Naive thymus-derived CD8-positive, alpha-beta T cell (primary cell): ENCODE results near the gene KIF26B. TPM values are rescaled to one million over a fixed set of nuclear protein-coding genes. Genes with fewer than 3 reads are reported as not detected.

Source experiments
- ATAC-seq, 2 donors: fragments of 150-1000 bp; cut with Tn5 transposase in 1 of 2; sonication (Bioruptor Pico), chemical (Tn5 transposase) in 1 of 2; 1 replicate in 1 of 2; 2 replicates in 1 of 2; pipeline ENCODE4 v1.10.0; 2021; ENCODE audit warnings: mild to moderate bottlenecking in 2 of 2, moderate library complexity in 2 of 2
- POLR2A ChIA-PET: fragments of 350-600 bp; sonication (Branson Sonifier 250); formaldehyde crosslinking; loops from one replicate; lab custom pipeline; 2021; ENCODE audit warnings: antibody characterized with exemption; lab: Charles Lee
- DNase-seq, 10 donors: peaks; one replicate each; pipeline versions ENCODE4 v3.0.0 to v3.0.0-alpha.2; 2020 to 2022
- H3K27ac Mint-ChIP-seq, 10 donors: one replicate each; pipeline ENCODE4 v1.8.0; 2020 to 2022; ENCODE audit warnings: mild to moderate bottlenecking in 10 of 10, mixed read lengths in 10 of 10, moderate library complexity in 4 of 10, inconsistent platforms in 1 of 10
- H3K27me3 Mint-ChIP-seq, 5 donors: one replicate each; pipeline ENCODE4 v1.8.0; 2021 to 2022; ENCODE audit warnings: mixed read lengths in 5 of 5
- H3K36me3 Mint-ChIP-seq, 3 donors: one replicate each; pipeline ENCODE4 v1.8.0; 2020 to 2022; ENCODE audit warnings: mixed read lengths in 3 of 3, mild to moderate bottlenecking in 2 of 3, inconsistent platforms in 1 of 3
- H3K4me1 Mint-ChIP-seq, 4 donors: one replicate each; pipeline ENCODE4 v1.8.0; 2021 to 2022; ENCODE audit warnings: mixed read lengths in 4 of 4
- H3K4me3 Mint-ChIP-seq, 10 donors: one replicate each; pipeline ENCODE4 v1.8.0; 2020 to 2022; ENCODE audit warnings: mild to moderate bottlenecking in 10 of 10, mixed read lengths in 10 of 10, moderate library complexity in 6 of 10, inconsistent platforms in 1 of 10
- H3K9me3 Mint-ChIP-seq, 9 donors: one replicate each; pipeline ENCODE4 v1.8.0; 2020 to 2022; ENCODE audit warnings: mixed read lengths in 9 of 9, mild to moderate bottlenecking in 3 of 9, inconsistent platforms in 1 of 9, moderate library complexity in 1 of 9
- polyA plus RNA-seq, 3 donors: library from polyadenylated mRNA; unstranded; fragments of 300-500 nt; fragmentation: Illumina TruSeq; gene quantifications; one replicate each; pipeline ENCODE4 v1.2.3, GENCODE V29; 2021
- total RNA-seq, 8 experiments: library from RNA in 2 of 8; stranded (reverse) in 2 of 8; gene quantifications; one replicate each; pipeline ENCODE4 v1.2.3 and lab custom pipeline; 2021 to 2026

Gene KIF26B
- total and polyA plus RNA-seq, 5 experiments from 2014 or later: 0.08 to 0.16 TPM; not detected in 3

DNA sequence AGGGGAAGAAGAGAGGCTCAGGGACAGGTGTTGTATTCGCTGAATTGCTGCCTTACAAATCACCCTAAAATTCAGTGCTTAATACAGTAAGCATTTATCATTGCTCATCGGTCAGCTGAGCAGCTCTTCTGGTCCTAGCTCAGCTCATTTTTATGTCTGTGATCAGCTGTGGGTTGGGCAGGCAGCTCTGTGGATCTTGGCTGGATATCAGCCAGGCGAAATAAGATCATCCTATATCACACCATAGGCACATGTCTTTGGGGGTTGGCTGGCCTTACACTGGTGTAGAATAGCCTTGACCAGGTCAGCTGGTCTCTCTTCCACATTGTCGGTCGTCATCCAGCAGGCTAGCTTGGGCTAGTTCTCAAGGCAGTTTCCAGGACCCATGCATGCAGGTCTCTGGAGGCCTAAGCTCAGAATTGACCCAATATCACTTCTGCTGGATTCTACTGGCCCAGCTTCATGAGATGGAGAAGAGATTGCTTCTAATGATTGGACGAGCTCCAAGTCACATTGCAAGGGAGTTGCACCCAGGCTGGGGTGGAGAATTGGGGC lies 448.6 kb downstream of the KIF26B start:
- no peak overlapping the region for H3K4me3 Mint-ChIP-seq

DNA sequence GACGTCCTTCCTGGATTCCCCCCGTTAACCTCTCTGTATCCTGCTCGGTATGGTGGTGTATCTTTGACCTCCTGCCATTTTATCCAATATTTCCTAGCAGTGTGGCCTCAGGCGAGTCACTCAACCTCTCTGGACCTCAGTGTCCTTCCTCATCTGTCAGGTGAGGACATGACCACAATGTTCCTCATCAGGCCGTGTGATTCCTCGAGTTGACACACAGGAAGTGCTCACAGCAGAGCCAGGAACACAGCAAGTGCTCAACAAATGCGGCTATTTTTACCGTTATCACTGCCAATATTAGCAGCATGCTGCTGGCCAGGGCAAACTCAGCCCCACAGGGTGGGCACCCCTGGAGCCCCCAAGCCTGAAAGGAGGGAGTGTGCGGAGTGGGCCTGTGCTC lies 450.2 kb downstream of the KIF26B start:
- no peak for ATAC-seq
- Mint-ChIP-seq H3K27me3 (peaks cover 3 to 12% (median 6%) of the 10 kb centered on the region in 5 donors), H3K4me1 (peaks cover 0 to 4% (median 2%) of the 10 kb centered on the region in 4 donors), H3K9me3 (no peaks in the 10 kb centered on the region), H3K36me3 (no peaks in the 10 kb centered on the region), H3K27ac (no peak overlapping the region), H3K4me3 (no peak overlapping the region)
- no peak for DNase-seq
- POLR2A ChIA-PET: no interaction called here

More for the DNA sequence above, 448.6 kb downstream of the KIF26B start:
- Mint-ChIP-seq H3K9me3 (no peaks in the 10 kb centered on the region), H3K27ac (no peak overlapping the region), H3K27me3 (peaks cover 3 to 12% (median 6%) of the 10 kb centered on the region in 5 donors), H3K4me1 (peaks cover 0 to 4% (median 2%) of the 10 kb centered on the region in 4 donors), H3K36me3 (no peaks in the 10 kb centered on the region)
- ATAC-seq (no peak), DNase-seq (no peak)
- POLR2A ChIA-PET: no interaction called here

DNA sequence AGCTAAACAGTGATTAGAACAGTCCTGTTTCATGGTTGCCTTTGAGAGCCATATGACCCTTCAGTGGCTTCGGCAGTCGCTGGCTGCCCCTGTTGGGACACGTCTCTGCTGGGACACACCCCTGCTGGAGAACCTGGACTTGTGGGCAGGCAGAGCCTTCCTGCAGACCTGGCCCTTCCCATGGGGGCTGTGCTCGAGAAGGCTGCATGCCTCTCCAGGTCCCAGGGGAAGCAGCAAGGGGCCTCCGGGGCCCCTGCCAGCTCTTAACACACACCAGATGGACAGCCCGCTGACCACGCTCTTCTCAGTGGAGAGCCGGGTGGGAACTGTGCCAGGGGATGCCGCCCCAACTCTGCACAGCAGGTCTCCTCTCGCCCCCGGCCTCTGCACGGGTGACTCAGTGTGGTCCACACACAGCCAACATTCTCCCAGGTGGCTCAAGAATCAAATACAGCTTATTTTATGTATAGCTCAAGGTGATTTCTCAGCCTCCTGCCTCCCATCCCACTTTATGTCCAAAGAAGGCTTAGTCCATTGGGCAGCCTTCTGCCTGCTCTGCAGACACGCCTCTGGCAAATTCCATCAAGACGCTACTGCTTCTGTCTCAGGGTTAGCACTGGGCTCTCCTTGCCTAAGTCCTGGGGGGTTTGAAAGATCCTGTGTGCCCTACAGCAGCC lies 450.8 kb downstream of the KIF26B start:
- peaks cover 3 to 12% (median 6%) of the 10 kb centered on the region in 5 donors for H3K27me3 Mint-ChIP-seq
- H3K4me3 Mint-ChIP-seq: no peak overlapping the region
- H3K4me1 Mint-ChIP-seq: peaks cover 0 to 4% (median 2%) of the 10 kb centered on the region in 4 donors
- no peak overlapping the region for H3K27ac Mint-ChIP-seq
- ATAC-seq (no peak), DNase-seq (no peak)
- H3K36me3 Mint-ChIP-seq: no peaks in the 10 kb centered on the region
- POLR2A ChIA-PET: no interaction called here
- no peaks in the 10 kb centered on the region for H3K9me3 Mint-ChIP-seq

DNA sequence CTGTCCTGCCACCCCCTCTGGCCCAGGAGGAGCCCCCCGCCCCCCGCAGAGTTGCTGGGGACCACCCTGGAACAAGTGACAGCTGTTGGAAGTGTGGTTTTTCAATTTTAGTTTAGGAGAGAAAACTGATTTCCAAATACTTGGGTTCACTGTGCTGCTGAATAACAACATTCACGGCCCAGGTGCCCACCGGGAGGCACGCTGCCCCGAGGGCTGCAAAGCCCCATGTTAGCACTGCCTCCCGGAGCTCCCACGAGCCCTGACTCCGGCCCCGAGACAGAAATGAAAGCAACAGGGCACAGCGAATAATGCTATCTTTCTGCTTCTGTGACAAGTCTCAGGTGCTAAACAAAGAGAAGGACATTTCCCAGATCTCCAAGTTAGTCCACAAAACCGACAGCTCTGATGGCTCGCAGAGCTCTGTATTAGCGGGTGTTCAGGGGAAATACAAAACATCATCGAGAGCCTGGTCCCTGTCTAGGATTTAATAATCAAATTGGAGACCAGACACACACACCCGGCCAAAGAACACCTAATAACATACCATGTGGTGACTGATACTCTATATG lies 451.5 kb downstream of the KIF26B start:
- POLR2A ChIA-PET: no interaction called here
- no peaks in the 10 kb centered on the region for H3K36me3 Mint-ChIP-seq
- DNase-seq (no peak), ATAC-seq (no peak)
- H3K27ac Mint-ChIP-seq: no peak overlapping the region
- H3K4me1 Mint-ChIP-seq: peaks cover 0 to 4% (median 2%) of the 10 kb centered on the region in 4 donors
- no peak overlapping the region for H3K4me3 Mint-ChIP-seq
- peaks cover 2 to 12% (median 4%) of the 10 kb centered on the region in 5 donors for H3K27me3 Mint-ChIP-seq
- H3K9me3 Mint-ChIP-seq: no peaks in the 10 kb centered on the region

DNA sequence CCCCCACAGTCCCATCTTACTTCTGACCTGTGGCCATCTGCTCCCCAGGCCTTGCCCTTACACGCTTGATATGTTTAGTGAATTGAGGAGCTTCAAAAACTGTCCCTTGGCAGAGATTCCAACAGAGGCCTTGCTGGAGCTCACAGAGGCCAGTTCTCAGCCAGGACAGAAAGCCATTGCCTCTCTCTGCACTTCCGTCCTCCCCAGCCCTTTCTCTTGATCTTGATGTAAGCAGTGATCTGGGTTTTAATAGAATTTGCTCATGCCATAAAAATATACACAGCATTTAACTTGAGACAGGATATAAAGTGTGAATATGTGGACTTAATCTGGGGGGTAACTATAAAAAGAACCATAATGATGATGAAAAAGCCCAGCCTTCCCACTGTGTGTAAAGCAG lies 453.5 kb downstream of the KIF26B start:
- POLR2A ChIA-PET: no interaction called here
- peaks cover 2 to 12% (median 4%) of the 10 kb centered on the region in 5 donors for H3K27me3 Mint-ChIP-seq
- no peaks in the 10 kb centered on the region for H3K9me3 Mint-ChIP-seq
- H3K27ac Mint-ChIP-seq: no peak overlapping the region
- H3K36me3 Mint-ChIP-seq: no peaks in the 10 kb centered on the region
- no peak overlapping the region for H3K4me3 Mint-ChIP-seq
- ATAC-seq (no peak), DNase-seq (no peak)
- H3K4me1 Mint-ChIP-seq: peaks cover 0 to 4% (median 1%) of the 10 kb centered on the region in 4 donors

DNA sequence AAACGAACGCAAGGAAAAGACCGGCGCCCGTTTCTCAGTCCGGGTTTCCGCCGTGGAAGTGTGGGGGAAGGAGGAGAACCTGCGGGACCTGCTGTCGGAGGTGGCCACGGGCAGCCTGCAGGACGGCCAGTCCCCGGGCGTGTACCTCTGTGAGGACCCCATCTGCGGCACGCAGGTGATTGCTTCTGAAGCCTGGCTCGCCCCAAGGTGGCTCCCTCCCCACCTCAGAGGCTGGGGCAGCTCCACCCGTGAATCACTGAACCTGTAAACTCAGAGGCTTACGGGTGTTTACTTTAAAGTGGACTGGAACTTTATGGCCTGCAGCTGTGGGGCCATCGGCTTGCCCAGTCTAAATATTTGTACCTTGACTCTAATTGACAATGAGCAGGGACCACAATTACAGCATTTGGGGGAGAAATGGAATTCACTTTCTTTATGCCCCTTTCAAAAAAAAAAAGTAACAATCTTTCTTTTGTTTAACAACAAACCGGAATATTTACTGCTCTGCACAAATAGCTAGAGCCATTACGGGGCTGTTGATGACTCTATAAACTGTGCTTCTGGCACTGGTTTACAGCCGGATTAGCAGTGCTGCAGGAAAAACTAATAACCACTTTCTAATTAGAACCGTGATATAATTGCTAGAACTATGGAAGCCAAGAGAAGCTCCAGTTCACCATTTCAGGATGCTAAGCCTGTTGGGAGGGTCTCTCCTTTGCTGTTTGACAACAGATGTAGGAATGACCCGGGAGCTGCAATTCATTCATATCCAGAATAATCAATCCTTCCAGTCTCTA lies 454.8 kb downstream of the KIF26B start:
- H3K4me1 Mint-ChIP-seq: peaks cover 0 to 4% (median 1%) of the 10 kb centered on the region in 4 donors
- H3K36me3 Mint-ChIP-seq: no peaks in the 10 kb centered on the region
- no peak overlapping the region for H3K4me3 Mint-ChIP-seq
- H3K27me3 Mint-ChIP-seq: peaks cover 2 to 12% (median 4%) of the 10 kb centered on the region in 5 donors
- no peak overlapping the region for H3K27ac Mint-ChIP-seq
- DNase-seq (no peak), ATAC-seq (no peak)
- H3K9me3 Mint-ChIP-seq: no peaks in the 10 kb centered on the region
- POLR2A ChIA-PET: no interaction called here

DNA sequence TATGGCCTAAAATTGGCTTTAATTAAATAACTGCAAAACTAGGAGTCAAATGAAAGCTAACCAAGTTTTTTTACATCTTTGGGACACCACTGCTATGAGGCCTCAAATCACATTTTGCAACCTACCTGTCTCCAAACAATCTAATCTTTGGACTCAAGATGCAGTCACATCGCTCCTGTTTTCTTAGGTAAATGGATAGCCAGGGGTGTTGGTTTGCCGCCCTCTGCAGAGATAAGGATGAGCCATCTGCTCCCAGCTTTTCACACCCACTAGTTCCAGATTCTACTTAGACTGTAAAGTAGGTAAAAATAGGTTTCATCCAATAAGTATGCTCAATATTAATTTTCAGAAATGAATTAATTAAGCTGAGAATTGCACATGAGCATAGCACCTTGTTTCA lies 456.5 kb downstream of the KIF26B start:
- Mint-ChIP-seq H3K36me3 (no peaks in the 10 kb centered on the region), H3K27me3 (peaks cover 0 to 9% (median 4%) of the 10 kb centered on the region in 5 donors), H3K4me1 (peaks cover 0 to 4% (median 1%) of the 10 kb centered on the region in 4 donors), H3K9me3 (no peaks in the 10 kb centered on the region), H3K4me3 (no peak overlapping the region), H3K27ac (no peak overlapping the region)
- DNase-seq (no peak), ATAC-seq (no peak)
- POLR2A ChIA-PET: no interaction called here

DNA sequence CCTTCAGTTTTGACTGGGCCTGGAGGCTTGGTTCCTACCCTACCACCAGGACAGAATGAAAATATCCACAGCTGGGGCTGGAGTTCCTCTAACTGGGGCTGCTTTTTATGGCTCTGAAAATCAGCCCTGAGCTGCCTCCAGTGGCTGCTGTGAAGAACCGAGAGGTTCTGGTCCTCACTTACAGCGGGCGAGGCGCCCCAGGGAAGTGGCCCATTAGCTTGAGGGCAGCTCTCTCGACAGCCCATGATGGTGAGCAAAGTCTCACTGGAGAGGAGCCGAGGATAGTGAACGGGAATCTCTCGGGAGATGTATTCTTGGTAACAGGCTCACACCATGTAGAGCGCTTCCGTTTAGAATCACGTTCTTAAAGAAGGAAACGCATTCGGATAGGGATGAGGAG lies 459.7 kb downstream of the KIF26B start:
- Mint-ChIP-seq H3K4me1 (no peaks in the 10 kb centered on the region), H3K27me3 (peaks cover 0 to 13% (median 5%) of the 10 kb centered on the region in 5 donors), H3K4me3 (no peak overlapping the region), H3K27ac (no peak overlapping the region), H3K9me3 (no peaks in the 10 kb centered on the region), H3K36me3 (no peaks in the 10 kb centered on the region)
- POLR2A ChIA-PET: no interaction called here
- no peak for ATAC-seq
- no peak for DNase-seq

DNA sequence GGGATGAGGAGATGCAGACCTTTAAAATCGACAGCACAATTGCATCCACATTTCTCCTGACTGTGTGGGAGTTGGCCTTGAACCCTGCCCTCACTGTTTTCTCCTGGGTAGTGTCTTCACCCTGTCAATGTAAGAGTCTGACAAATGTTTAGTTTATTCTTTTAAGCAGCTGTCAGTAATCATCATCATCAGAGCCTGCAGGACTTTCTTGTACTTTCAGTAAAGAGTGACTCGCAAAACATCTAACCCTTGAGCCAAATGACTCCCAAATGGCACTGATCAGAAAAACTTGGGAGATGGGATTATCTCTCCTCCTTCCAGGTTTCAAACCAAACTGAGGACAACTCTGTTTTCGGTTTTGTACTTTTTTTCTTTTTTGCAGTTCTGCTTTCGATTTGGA lies 460.2 kb downstream of the KIF26B start:
- DNase-seq (no peak), ATAC-seq (no peak)
- POLR2A ChIA-PET: no interaction called here
- Mint-ChIP-seq H3K9me3 (no peaks in the 10 kb centered on the region), H3K4me1 (no peaks in the 10 kb centered on the region), H3K36me3 (no peaks in the 10 kb centered on the region), H3K27me3 (peaks cover 0 to 13% (median 5%) of the 10 kb centered on the region in 5 donors), H3K4me3 (no peak overlapping the region), H3K27ac (no peak overlapping the region)

DNA sequence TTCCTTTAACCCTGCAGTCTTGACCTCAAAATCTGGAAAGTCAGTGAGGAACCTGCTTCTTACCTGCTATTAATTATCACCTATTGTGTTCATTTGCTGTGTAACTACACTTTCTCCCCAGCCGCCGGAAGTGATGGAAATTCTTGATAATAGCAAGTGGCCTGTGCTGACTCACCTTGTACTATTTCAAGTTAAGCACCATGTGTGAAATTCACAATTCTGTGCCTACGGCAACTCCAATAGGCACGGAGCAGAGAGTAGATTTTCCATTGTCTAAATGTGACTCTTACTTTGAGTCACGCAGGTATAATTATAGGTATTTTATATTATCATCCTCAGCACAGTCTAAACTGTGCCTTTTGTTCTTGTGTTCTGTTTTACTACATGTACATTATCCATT lies 466.8 kb downstream of the KIF26B start:
- DNase-seq: no peak
- Mint-ChIP-seq H3K27me3 (peaks cover 4 to 16% (median 8%) of the 10 kb centered on the region in 5 donors), H3K27ac (no peak overlapping the region), H3K4me3 (no peak overlapping the region), H3K9me3 (peaks cover 0 to 6% (median 0%) of the 10 kb centered on the region in 9 donors), H3K36me3 (no peaks in the 10 kb centered on the region), H3K4me1 (no peaks in the 10 kb centered on the region)
- ATAC-seq: no peak
- POLR2A ChIA-PET: no interaction called here

DNA sequence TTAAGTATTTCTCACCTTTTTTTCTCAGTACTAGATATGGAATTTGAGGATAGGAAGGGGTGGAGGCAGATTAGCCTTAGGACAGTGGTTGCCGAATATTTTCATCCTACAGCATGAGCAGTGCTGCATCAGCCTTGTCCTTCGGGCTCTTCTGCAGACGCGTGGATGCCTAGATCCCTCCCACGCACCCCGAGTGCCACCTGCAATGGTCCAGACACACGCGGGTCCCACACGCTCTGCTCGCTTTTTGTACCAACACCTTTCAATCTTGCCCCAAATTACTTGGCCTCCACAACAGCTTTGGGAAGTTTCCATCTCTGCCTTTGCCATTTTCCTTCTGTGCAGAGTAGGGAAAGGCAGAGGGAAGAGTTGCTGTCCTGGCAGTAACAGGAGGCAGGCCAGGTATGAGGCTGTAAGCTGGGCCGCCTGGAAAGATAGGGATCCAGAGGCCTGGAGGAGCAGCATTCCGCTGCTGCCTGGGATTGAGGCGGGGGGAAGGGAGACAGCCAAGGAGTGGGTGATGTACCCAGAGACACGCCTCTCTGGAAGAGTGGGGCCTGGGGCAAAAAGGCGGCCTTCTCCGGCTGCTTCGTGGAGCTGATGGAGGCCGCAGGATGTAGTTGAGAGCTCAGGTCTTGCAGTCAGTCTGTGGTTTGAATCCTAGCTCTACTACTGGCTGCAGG lies 467.7 kb downstream of the KIF26B start:
- no peak for ATAC-seq
- Mint-ChIP-seq H3K27me3 (peaks cover 5 to 24% (median 14%) of the 10 kb centered on the region in 5 donors), H3K4me1 (no peaks in the 10 kb centered on the region), H3K9me3 (peaks cover 0 to 11% (median 3%) of the 10 kb centered on the region in 9 donors), H3K36me3 (no peaks in the 10 kb centered on the region), H3K4me3 (no peak overlapping the region), H3K27ac (no peak overlapping the region)
- POLR2A ChIA-PET: no interaction called here
- DNase-seq: no peak

DNA sequence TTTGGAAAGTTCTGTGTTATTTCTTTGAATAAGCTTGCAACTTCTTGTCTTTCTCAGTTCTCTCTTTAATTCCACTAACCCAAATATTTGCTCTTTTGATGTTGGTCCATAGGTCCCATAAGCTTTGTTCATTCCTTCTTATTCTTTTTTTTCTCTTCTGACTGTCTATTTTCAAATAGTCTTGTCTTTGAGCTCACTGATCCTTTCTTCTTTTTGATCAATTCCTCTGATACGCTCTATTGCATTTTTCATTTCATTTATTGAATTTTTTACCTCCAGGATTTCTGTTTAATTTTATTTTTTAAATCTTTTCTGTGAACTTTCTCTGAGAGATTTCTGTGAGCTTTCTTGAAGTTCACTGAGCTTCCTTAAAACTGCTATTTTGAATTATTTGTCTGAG lies 486.6 kb downstream of the KIF26B start:
- Mint-ChIP-seq H3K27ac (no peak overlapping the region), H3K9me3 (peaks cover 21 to 72% (median 53%) of the 10 kb centered on the region in 9 donors), H3K36me3 (peaks cover 0 to 37% (median 9%) of the 10 kb centered on the region in 3 donors), H3K4me1 (no peaks in the 10 kb centered on the region), H3K4me3 (no peak overlapping the region), H3K27me3 (peaks cover 8 to 30% (median 15%) of the 10 kb centered on the region in 5 donors)
- POLR2A ChIA-PET: no interaction called here
- DNase-seq: no peak
- no peak for ATAC-seq
